B cell (primary cell): ENCODE data around the gene HNF1B. TPM values are rescaled to one million over a fixed set of nuclear protein-coding genes. Genes with fewer than 3 reads are reported as not detected.

ENCODE experiments used
- ATAC-seq: fragments of 200-7000 bp; cut with Tn5 transposase; one replicate; pipeline ENCODE4 v1.10.0; 2021; ENCODE audit warnings: low read depth, mild to moderate bottlenecking, moderate number of reproducible peaks, moderate library complexity
- CTCF ChIA-PET: fragments of 350-600 bp; sonication (Branson Sonifier 250); formaldehyde crosslinking; loops from one replicate; lab custom pipeline; 2021; ENCODE audit warnings: antibody characterized with exemption, inconsistent platforms; lab: Charles Lee
- POLR2A ChIA-PET: fragments of 350-600 bp; sonication (Branson Sonifier 250); formaldehyde crosslinking; loops from one replicate; lab custom pipeline; 2021; ENCODE audit warnings: antibody characterized with exemption; lab: Charles Lee
- DNase-seq: peaks from one replicate; pipeline ENCODE4 v3.0.0; 2013
- H2AFZ ChIP-seq: 2 replicates; pipeline ENCODE4 v1.6.1; 2012; ENCODE audit warnings: mild to moderate bottlenecking, low read depth, low read length; ENCODE audit not compliant: insufficient read depth, poor library complexity, severe bottlenecking
- H3K27ac ChIP-seq, 2 donors: 1 replicate in 1 of 2; 2 replicates in 1 of 2; pipeline ENCODE4 v1.5.1; 2012 to 2013; ENCODE audit warnings: low read length in 2 of 2, mild to moderate bottlenecking in 2 of 2, moderate library complexity in 1 of 2
- H3K27me3 ChIP-seq, 4 experiments: fragments of 200-600 bp in 1 of 4; sonication (generic) in 1 of 4; replicated peaks in 1 of 4; 1 replicate in 2 of 4; 2 replicates in 2 of 4; pipeline versions ENCODE4 v1.6.1 to v1.7.0; 2013 to 2016; ENCODE audit warnings: low read length in 3 of 4, mild to moderate bottlenecking in 2 of 4, mixed read lengths in 1 of 4, moderate library complexity in 1 of 4; ENCODE audit not compliant: insufficient read depth in 4 of 4, control insufficient read depth in 3 of 4; ENCODE audit errors: control extremely low read depth in 1 of 4
- H3K36me3 ChIP-seq, 2 experiments: replicated peaks in 1 of 2; 1 replicate in 1 of 2; 2 replicates in 1 of 2; pipeline versions ENCODE4 v1.6.1 to v1.7.1; 2013; ENCODE audit warnings: low read length in 1 of 2; ENCODE audit not compliant: insufficient read depth in 2 of 2, control insufficient read depth in 1 of 2; ENCODE audit errors: control extremely low read depth in 1 of 2, extremely low read depth in 1 of 2
- H3K4me1 ChIP-seq, 2 donors: fragments of 200-600 bp in 1 of 2; sonication (generic) in 1 of 2; 1 replicate in 1 of 2; 2 replicates in 1 of 2; pipeline versions ENCODE4 v1.5.1 to v1.6.1; 2013 to 2017; ENCODE audit warnings: low read length in 2 of 2; ENCODE audit not compliant: control insufficient read depth in 2 of 2, insufficient read depth in 2 of 2
- H3K4me2 ChIP-seq: replicated peaks from 2 replicates; pipeline ENCODE3; 2012; ENCODE audit warnings: mild to moderate bottlenecking, low read depth, low read length; ENCODE audit not compliant: poor library complexity, severe bottlenecking
- H3K4me3 ChIP-seq, 5 experiments: fragments of 200-600 bp in 1 of 5; sonication (generic) in 1 of 5; 1 replicate in 3 of 5; 2 replicates in 2 of 5; pipeline versions ENCODE4 v1.5.1 to v1.7.0; 2011 to 2016; ENCODE audit warnings: low read length in 4 of 5, mild to moderate bottlenecking in 4 of 5, low read depth in 2 of 5, control low read depth in 1 of 5, moderate library complexity in 1 of 5; ENCODE audit not compliant: insufficient read depth in 1 of 5; ENCODE audit errors: control extremely low read depth in 1 of 5, extremely low read depth in 1 of 5
- H3K79me2 ChIP-seq: fragments of 200-600 bp; sonication (generic); one replicate; pipeline ENCODE4 v1.6.0; 2016; ENCODE audit warnings: low read length; ENCODE audit not compliant: control insufficient read depth, insufficient read depth
- H3K9ac ChIP-seq: fragments of 200-600 bp; sonication (generic); 2 replicates; pipeline ENCODE4 v1.6.1; 2017; ENCODE audit warnings: mild to moderate bottlenecking, low read length, moderate library complexity
- H3K9me3 ChIP-seq, 3 donors: one replicate each; pipeline versions ENCODE4 v1.6.1 to v1.7.1; 2013; ENCODE audit warnings: low read length in 2 of 3; ENCODE audit not compliant: control insufficient read depth in 2 of 3, insufficient read depth in 1 of 3; ENCODE audit errors: control extremely low read depth in 1 of 3
- H4K20me1 ChIP-seq: 2 replicates; pipeline ENCODE4 v1.6.0; 2012; ENCODE audit warnings: mild to moderate bottlenecking, low read length; ENCODE audit not compliant: insufficient read depth, control insufficient read depth, poor library complexity, severe bottlenecking
- H3K27ac Mint-ChIP-seq: one replicate; pipeline ENCODE4 v1.8.0; 2021; ENCODE audit warnings: mixed read lengths
- H3K27me3 Mint-ChIP-seq: one replicate; pipeline ENCODE4 v1.8.0; 2021; ENCODE audit warnings: mixed read lengths
- H3K4me1 Mint-ChIP-seq: one replicate; pipeline ENCODE4 v1.8.0; 2021; ENCODE audit warnings: mixed read lengths
- H3K4me3 Mint-ChIP-seq: one replicate; pipeline ENCODE4 v1.8.0; 2021; ENCODE audit warnings: mixed read lengths
- H3K9me3 Mint-ChIP-seq: one replicate; pipeline ENCODE4 v1.8.0; 2022; ENCODE audit warnings: mixed read lengths; ENCODE audit not compliant: insufficient read depth
- EZH2 ChIP-seq: IDR thresholded peaks from 2 replicates; pipeline ENCODE4 v1.6.1; 2012; ENCODE audit warnings: borderline replicate concordance, low read depth, mild to moderate bottlenecking, moderate library complexity, low read length; ENCODE audit not compliant: insufficient read depth, poor library complexity, severe bottlenecking
- WGBS: methylation state at CpG from one replicate; pipeline ENCODE4 v1.1.5; 2013; ENCODE audit warnings: missing lambda C conversion rate; ENCODE audit not compliant: insufficient coverage; 5-methylcytosine and 5-hydroxymethylcytosine counted together
- intact Hi-C: fragments of 100-400 bp; cut with micrococcal nuclease; formaldehyde crosslinking; loops from one replicate; pipeline ENCODE4 v1.10.0; 2022
- polyA plus RNA-seq: library from polyadenylated mRNA; depleted of rRNA; stranded (reverse); fragments of >200 nt; gene quantifications from 2 replicates; pipeline ENCODE4 v1.2.3, GENCODE V29; 2012
- total RNA-seq, 2 donors: library from RNA; stranded (reverse); fragments of 120-200 nt in 1 of 2; gene quantifications; 1 replicate in 1 of 2; 2 replicates in 1 of 2; pipeline versions ENCODE4 v1.2.3 to v1.2.4, GENCODE V29; 2013 to 2022
- TF ChIP-seq, protein P1 (sequence below): fragments of 200-600 bp; IDR thresholded peaks from one replicate; pipeline ENCODE4 v1.8.0; 2022; ENCODE audit warnings: antibody characterized with exemption, mild to moderate bottlenecking

Gene HNF1B
- total and polyA plus RNA-seq, 2 donors (not counting 1 experiment from before 2014, with no cell fraction given) = 1.5 TPM; not detected in 1

DNA sequence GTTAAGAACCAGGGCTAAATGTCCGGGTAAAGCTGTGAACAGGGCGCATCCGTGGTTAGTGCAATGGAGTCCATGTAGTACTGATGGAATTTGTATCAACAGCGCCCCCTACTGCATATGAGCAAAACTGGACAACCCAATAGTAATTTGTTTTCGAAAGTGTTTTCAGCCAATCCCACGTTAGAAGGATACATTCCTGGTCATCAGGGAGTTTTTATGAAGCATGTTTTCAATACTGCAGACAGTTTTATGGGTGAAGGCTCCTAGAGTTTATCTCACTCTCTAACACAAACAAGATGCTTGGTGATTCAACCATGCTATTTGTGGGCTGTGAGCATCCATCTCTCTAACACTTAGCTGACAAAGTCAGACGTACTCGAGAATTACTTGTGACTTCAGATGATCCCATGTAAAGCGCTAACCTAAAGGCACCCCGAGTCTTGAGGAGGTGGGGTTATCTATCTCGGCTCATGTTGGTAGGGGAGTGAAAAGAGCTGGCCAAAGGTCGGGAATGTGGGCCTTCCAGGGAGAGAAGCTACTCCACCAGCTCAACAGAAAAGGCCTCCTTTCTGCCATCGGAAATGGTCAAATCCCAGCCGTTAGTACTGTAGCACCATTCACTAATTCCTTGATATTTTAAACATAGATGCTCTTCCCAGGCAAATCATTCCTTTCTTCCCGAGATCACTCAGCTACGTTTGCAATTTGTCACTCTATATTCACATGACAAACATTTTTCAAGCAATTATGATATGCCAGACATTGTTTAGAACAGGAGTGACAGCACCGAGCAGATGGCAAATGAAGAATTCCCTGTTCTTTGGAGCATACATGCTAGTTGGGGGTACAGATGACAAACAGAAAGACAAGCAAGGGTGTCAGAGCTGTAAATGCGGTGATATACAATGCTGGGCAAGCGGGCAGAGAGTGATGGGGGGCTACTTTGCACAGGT, 46.9 kb upstream of the HNF1B start:
- POLR2A ChIA-PET = interaction anchor here (0.5 kb wide), 1 partner anchor 419 kb away, joined by 4 read pairs; no protein-coding TSS in a partner anchor
- no peak overlapping the region for H3K4me3 ChIP-seq
- no peak overlapping the region for H3K9ac ChIP-seq
- Mint-ChIP-seq H3K27ac (no peak overlapping the region), H3K4me3 (no peak overlapping the region), H3K9me3 (no peaks in the 10 kb centered on the region), H3K27me3 (peaks cover 33% of the 10 kb centered on the region), H3K4me1 (peaks cover 5% of the 10 kb centered on the region)
- H3K79me2 ChIP-seq = no peaks in the 10 kb centered on the region
- peaks cover 0 to 12% (median 4%) of the 10 kb centered on the region in 4 experiments for H3K27me3 ChIP-seq
- H3K9me3 ChIP-seq = no peaks in the 10 kb centered on the region
- no peak overlapping the region for H3K4me2 ChIP-seq
- CTCF ChIA-PET = interaction anchor here (0.6 to 4.2 kb wide), 36 partner anchors 8 to 418 kb away, joined by 3 to 86 read pairs (median 4); partner anchors contain the start of genes C17orf78, DDX52, HNF1B and SYNRG
- intact Hi-C loops = loop anchor here (1.0 kb wide), 5 partner anchors 46 to 264 kb away; partner anchors contain the start of genes DDX52, HNF1B and SYNRG
- ATAC-seq (peak; percentile 69), DNase-seq (peak; percentile 77)
- no peaks in the 10 kb centered on the region for H3K4me1 ChIP-seq
- H3K36me3 ChIP-seq = no peaks in the 10 kb centered on the region
- no peaks in the 10 kb centered on the region for H4K20me1 ChIP-seq
- TF ChIP-seq, protein P1, sequence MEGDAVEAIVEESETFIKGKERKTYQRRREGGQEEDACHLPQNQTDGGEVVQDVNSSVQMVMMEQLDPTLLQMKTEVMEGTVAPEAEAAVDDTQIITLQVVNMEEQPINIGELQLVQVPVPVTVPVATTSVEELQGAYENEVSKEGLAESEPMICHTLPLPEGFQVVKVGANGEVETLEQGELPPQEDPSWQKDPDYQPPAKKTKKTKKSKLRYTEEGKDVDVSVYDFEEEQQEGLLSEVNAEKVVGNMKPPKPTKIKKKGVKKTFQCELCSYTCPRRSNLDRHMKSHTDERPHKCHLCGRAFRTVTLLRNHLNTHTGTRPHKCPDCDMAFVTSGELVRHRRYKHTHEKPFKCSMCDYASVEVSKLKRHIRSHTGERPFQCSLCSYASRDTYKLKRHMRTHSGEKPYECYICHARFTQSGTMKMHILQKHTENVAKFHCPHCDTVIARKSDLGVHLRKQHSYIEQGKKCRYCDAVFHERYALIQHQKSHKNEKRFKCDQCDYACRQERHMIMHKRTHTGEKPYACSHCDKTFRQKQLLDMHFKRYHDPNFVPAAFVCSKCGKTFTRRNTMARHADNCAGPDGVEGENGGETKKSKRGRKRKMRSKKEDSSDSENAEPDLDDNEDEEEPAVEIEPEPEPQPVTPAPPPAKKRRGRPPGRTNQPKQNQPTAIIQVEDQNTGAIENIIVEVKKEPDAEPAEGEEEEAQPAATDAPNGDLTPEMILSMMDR = peak; percentile 81
- no peak for TF ChIP-seq EZH2
- no peak overlapping the region for H3K27ac ChIP-seq
- H2AFZ ChIP-seq = no peak overlapping the region
- 98% methylated on average over 8 of the region's 19 CpGs for WGBS
